HG03025 (cell line): ENCODE measurements around the gene SPAG17.

Experiments
- ATAC-seq: cut with Tn5 transposase; IDR thresholded peaks from one replicate; pipeline ENCODE4 v1.9.1; 2021; ENCODE audit warnings: mild to moderate bottlenecking, moderate library complexity; ENCODE audit not compliant: unreplicated experiment, low FRiP score

Gene SPAG17

GRCh38 chr1:118123116-118123839 lies 61.8 kb downstream of the SPAG17 start:
- no peak for ATAC-seq

DNA sequence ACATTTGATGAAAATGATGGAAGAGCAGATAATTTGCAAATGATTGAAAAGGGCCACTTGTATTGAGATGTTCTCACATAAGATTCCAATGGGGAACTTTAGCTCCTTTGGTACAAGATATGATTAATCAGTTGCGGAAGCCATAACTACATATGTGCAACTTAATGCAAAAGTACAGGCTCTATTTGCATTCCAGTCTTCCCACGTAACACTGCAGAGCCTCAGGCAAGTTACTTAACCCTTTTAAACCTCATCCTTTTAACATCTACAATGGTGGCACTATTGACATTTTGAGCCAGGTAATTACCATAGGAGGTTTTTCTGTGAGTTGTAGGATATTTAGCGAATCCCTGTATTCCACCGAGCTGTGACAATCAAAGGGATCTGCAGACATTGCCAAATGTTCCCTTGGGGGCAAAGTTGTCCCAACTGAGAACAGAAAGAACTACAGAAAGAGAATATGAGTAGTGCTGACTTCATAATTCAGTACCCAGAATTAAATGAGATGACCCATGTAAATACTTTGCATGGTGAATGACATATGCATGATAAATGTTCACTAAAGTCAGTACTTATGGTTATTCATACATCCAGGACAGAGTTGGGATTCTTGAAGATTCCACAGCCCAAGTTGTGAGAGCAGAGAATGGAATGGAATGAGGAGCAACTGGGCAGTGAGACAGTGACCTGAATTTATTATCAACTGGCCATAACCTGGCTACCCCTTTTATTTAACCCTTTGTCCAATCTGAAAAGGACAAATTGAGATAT lies 62.6 kb downstream of the SPAG17 start:
- ATAC-seq, result no peak

- ATAC-seq, result no peak
These were observed 66.1 kb downstream of the SPAG17 start for GRCh38 chr1:118118873-118119463.

DNA sequence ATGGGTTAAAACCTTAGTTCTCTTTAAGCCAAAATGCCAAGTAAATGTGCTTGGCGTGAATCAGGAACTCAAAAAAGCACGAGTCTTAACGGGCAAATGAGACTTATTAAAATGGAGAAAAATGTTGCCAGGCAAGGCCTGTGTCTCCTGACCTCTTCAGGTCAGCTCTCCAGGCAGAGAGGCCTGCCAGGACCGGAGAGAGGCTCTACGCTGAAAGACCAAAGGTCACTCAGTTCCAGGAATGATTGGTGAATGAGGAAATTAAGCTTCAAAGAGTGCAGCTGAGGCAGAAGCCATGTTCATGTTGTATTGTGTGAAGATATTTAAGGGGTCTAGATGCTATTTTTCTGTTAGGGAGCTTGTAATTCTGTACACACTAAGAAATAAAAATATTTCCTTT lies 66.6 kb downstream of the SPAG17 start:
- no peak for ATAC-seq

DNA sequence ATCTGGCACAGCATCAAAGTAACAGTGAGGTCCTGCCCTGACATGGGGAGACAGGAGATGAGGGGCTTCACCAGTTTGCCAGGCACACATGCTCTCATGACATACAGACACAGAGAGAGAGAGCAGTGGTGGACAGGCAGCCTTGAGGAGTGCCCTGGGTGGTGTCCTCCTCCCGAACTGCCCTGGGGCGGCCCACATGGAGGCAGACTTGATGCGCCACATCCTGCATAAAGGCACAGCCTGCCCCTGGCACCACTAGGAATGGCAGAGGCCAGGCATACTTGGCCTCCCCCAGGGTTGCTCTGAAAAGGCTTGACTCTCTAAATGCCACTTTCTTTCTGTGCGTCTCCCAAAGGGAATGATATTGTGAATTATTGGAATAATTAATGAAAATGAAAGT lies 67.5 kb downstream of the SPAG17 start:
- no peak for ATAC-seq

GRCh38 chr1:118116909-118117308 lies 68.1 kb downstream of the SPAG17 start:
- ATAC-seq, result no peak

GRCh38 chr1:118116401-118116800 lies 68.6 kb downstream of the SPAG17 start:
- ATAC-seq, result no peak

DNA sequence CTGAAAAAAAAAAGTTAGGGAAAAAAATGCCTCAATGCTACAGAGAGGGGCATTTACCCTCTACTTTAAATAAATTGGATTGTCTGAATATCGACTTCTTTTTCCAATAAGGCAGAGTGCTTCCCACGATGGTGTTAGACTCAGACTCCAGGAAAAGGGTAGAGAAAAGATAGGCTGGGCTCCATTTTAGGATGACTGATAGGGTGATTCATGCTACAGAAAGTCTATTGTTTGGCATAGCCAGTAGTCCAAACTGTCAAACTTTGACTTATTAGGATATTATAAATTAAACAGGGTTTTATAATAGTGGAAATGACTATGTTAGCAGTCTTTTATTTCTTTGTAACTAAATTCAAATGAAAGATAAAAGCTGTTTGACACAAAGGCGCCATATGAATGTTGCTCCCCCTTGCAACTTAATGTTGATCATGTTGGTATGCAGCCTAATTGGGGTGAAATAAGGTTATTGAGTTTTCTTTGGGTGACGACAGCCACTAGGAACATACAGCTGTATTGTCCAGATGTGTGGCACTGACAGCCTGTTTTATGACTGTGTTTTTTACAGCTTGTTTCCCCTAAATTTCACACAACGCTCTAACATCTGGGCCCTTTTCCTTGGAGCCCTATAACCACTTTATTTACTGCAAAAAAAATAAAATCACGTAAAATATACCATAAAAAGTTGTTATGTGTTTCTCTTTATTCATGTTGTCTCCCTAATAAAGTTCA lies 69.3 kb downstream of the SPAG17 start:
- ATAC-seq, result no peak

GRCh38 chr1:118113261-118113660 lies 71.8 kb downstream of the SPAG17 start:
- no peak for ATAC-seq

DNA sequence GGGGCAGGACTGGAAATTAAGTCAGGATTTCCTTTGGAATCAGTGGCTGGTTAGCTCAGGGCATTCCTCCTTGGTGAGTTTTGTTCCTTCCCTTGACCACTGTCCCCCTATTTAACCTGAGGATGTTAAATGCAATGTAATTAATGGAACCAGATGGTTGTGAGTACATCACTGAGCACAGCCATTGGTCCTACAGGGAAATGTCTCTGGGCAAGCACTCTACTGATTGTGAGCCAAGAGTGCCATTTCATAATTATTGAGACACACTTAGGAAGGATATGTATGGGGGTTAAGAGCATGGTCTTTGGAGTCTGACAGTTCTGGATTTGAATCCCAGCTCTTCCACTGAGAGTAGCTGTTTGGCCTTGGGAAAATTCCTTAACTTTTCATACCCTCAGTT lies 74.4 kb downstream of the SPAG17 start:
- no peak for ATAC-seq

DNA sequence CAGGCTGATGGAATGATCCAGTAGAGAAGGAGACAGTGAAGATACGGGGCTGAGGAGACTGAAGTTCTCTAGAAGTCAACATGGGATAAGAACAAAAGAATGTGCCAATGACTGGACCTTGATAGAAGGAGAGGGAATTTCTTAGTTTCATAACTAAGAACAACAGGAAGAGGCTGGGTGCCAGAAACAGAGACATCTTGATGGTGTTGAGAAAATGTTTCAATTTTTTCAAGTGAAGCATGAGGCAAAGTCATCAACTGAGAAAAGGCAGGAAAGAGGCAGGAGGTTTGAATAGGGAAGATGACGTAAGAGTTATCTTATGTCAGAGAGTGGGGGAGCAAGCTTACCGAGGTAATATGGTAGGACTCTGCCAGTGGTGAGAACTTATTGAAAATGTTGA lies 80.1 kb downstream of the SPAG17 start:
- no peak for ATAC-seq

- ATAC-seq, result no peak
These were observed 82.6 kb downstream of the SPAG17 start for GRCh38 chr1:118102445-118102844.

- no peak for ATAC-seq
These were observed 83.0 kb downstream of the SPAG17 start for GRCh38 chr1:118101999-118102398.

- no peak for ATAC-seq
These were observed 83.5 kb downstream of the SPAG17 start for GRCh38 chr1:118101515-118101844.

DNA sequence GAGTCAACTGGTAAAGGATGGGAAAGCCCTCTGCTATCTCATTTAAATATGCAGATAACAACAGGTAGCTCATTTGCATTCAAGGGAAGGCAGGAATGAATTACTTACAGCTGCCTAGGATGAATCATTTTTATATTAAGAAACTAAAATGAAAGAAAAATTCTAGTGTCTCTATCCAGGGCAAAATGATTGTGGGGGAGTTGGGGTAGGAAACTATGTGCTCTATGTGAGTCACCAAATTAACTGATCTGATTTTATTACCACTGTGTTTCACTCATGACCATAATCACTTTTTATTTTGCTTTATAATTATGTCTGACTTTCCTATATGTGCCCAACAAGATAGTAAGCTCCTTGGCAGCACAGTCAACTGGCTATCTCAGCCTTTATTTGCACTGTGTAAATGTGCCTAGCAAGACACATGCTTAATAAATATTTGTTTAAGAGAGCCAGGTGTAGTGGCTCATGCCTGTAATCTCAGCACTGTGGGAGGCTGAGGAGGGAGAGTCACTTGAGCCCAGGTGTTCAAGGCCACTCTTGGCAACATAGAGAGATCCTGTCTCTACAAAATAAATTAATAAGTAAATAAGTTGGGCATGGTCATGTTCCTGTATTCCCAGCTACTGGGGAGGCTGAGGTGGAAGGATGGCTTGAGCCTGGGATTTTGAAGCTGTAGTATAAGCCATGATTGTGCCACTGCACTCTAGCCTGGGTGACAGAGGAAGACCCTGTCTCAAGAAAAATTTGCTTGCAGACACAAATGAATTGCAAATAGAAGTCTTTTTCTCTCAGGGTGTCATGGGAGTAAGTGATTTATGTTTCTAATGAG lies 84.1 kb downstream of the SPAG17 start:
- ATAC-seq, result no peak

DNA sequence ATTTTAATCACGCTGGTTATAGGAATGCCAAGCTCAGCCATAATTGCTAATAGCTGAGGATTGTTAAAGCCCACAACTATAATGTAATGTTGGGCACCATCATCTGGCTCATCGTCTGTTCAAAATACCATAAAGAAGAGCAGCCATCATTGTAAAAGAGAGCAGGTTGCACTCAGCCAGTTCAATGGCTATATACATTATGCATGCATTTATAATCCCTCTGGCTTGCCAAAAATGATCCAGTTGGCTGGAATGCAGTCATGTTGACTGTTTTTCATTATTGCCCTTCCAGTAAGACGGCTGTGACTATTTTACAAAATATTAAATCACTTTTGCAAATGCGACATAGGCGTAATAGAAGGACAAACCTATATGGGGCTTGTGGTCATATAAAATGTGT lies 85.3 kb downstream of the SPAG17 start:
- no peak for ATAC-seq

DNA sequence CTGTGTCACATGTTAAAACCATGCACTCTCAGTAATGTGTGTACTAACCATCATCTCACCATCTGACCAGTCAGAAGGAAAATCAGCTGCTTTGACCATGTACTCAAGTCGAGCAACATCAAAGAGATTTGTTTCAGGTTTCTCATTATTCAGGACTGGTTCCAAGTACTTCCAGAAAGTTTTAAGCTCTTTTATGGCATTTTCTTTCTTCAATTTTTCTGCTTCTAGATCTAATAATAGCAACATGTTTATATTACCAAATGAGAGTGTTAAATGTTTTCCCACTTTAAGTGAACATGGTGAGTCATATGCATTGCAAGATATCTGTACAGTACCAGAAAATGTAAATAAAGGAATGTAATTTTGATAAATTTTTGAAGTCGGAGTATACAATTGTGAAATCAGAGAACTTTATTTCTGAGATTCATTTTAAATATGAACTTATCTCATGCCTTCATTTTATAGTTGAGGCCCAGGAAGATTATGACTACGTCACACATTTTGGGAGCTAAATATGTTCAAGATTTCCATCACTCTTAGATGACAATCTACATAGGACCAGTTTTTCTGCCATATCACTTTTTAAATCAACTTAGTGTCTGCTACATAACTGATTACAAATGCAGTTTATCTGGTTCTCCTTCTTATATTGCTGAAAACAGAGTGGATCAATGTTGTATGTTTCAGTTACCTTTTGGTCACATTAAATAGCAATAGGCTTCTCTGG lies 87.2 kb downstream of the SPAG17 start:
- no peak for ATAC-seq

- no peak for ATAC-seq
These were observed 92.0 kb downstream of the SPAG17 start for GRCh38 chr1:118093017-118093416.

- no peak for ATAC-seq
These were observed 94.9 kb downstream of the SPAG17 start for GRCh38 chr1:118090130-118090529.

DNA sequence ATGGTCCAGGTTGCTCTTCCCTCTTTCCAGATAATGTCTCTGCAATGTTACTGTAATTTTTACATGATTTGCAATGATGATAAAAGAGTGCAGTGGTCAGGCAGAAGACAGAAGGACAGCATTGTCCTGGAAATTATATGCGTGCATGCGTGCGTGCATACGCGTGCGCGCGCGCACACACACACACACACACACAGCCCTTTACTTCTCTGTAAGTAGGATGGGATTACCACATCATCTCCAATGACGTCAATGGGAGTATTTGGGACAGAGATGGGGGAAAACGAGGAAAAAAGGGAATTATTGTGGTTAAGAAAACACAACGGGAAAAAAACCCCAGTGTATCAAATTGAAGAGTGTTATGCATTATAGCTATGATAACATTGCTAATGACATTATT lies 99.7 kb downstream of the SPAG17 start:
- ATAC-seq, result no peak
